Hepatocyte (in vitro differentiated cells): ENCODE measurements around the gene RCVRN. TPM values are rescaled to one million over a fixed set of nuclear protein-coding genes. Genes with fewer than 3 reads are reported as not detected.

Experiments
- DNase-seq: peaks from one replicate; pipeline ENCODE4 v3.0.0-alpha.2; 2016; ENCODE audit warnings: low spot score
- H2AFZ ChIP-seq: fragments of 200-600 bp; sonication (generic); 2 replicates; pipeline ENCODE4 v1.6.0; 2016; ENCODE audit warnings: antibody characterized with exemption, mild to moderate bottlenecking
- H3K27ac ChIP-seq: fragments of 200-600 bp; sonication (generic); 2 replicates; pipeline ENCODE4 v1.5.1; 2016; ENCODE audit warnings: mild to moderate bottlenecking
- H3K27me3 ChIP-seq: fragments of 200-600 bp; sonication (generic); 2 replicates; pipeline ENCODE4 v1.6.1; 2016
- H3K36me3 ChIP-seq: fragments of 200-600 bp; sonication (generic); replicated peaks from 2 replicates; pipeline ENCODE4 v1.5.1; 2016; ENCODE audit warnings: low read depth; ENCODE audit not compliant: insufficient read depth
- H3K4me1 ChIP-seq: fragments of 200-600 bp; sonication (generic); 2 replicates; pipeline ENCODE4 v1.5.1; 2016; ENCODE audit warnings: mild to moderate bottlenecking, moderate library complexity; ENCODE audit not compliant: insufficient read depth
- H3K4me2 ChIP-seq: fragments of 200-600 bp; sonication (generic); 2 replicates; pipeline ENCODE4 v1.6.0; 2016
- H3K4me3 ChIP-seq: fragments of 200-600 bp; sonication (generic); 2 replicates; pipeline ENCODE4 v1.5.1; 2016; ENCODE audit warnings: mild to moderate bottlenecking
- H3K79me2 ChIP-seq: fragments of 200-600 bp; sonication (generic); 2 replicates; pipeline ENCODE4 v1.6.0; 2017; ENCODE audit warnings: mild to moderate bottlenecking
- H3K9me2 ChIP-seq: fragments of 200-600 bp; sonication (generic); replicated peaks from 2 replicates; pipeline ENCODE4 v1.6.0; 2017; ENCODE audit warnings: mild to moderate bottlenecking; ENCODE audit not compliant: insufficient read depth
- H3K9me3 ChIP-seq: fragments of 200-600 bp; sonication (generic); 2 replicates; pipeline ENCODE4 v1.5.1; 2016; ENCODE audit warnings: low read depth, mild to moderate bottlenecking
- H4K20me1 ChIP-seq: fragments of 200-600 bp; sonication (generic); 2 replicates; pipeline ENCODE4 v1.6.0; 2016; ENCODE audit warnings: mild to moderate bottlenecking; ENCODE audit not compliant: insufficient read depth, poor library complexity, severe bottlenecking
- CTCF ChIP-seq: fragments of 200-600 bp; sonication (generic); IDR thresholded peaks from 2 replicates; pipeline ENCODE4 v1.5.1; 2016; ENCODE audit warnings: antibody characterized with exemption, mild to moderate bottlenecking; ENCODE audit not compliant: poor library complexity
- EZH2 ChIP-seq: fragments of 200-600 bp; sonication (generic); IDR thresholded peaks from 2 replicates; pipeline ENCODE4 v1.6.1; 2016; ENCODE audit warnings: antibody characterized with exemption, mild to moderate bottlenecking, borderline replicate concordance
- EZH2phosphoT487 ChIP-seq: fragments of 200-600 bp; sonication (generic); IDR thresholded peaks from one replicate; pipeline ENCODE4 v1.6.1; 2018; ENCODE audit warnings: antibody characterized with exemption, mild to moderate bottlenecking, low read depth, moderate library complexity; ENCODE audit not compliant: unreplicated experiment, severe bottlenecking
- WGBS: methylation state at CpG from one replicate; pipeline ENCODE4 v1.1.6; 2016; ENCODE audit warnings: low lambda C conversion rate; ENCODE audit errors: missing lambda C conversion rate; 5-methylcytosine and 5-hydroxymethylcytosine counted together
- polyA plus RNA-seq: library from polyadenylated mRNA; unstranded; fragments of >200 nt; fragmentation: Nextera tagmentation; extraction: Ambion mirVana; gene quantifications from 2 replicates; pipeline ENCODE4 v1.2.1, GENCODE V29; 2016
- total RNA-seq: library from RNA; depleted of rRNA; stranded (reverse); fragments of >200 nt; gene quantifications from 2 replicates; pipeline ENCODE4 v1.2.3, GENCODE V29; 2014

The RCVRN gene
- total and polyA plus RNA-seq, 2 experiments from 2014 or later = 0.07 to 0.50 TPM

- Histone ChIP-seq H3K4me3 (no peak overlapping the region), H3K9me2 (no peaks in the 10 kb centered on the region), H3K79me2 (no peaks in the 10 kb centered on the region), H2AFZ (no peak overlapping the region), H3K27me3 (no peaks in the 10 kb centered on the region), H3K27ac (no peak overlapping the region), H3K9me3 (no peaks in the 10 kb centered on the region), H4K20me1 (no peaks in the 10 kb centered on the region), H3K36me3 (no peaks in the 10 kb centered on the region), H3K4me1 (peaks cover 16% of the 10 kb centered on the region), H3K4me2 (no peak overlapping the region)
- DNase-seq = no peak
- WGBS = 89% methylated on average over 7 of the region's 7 CpGs
- TF ChIP-seq EZH2phosphoT487 (no peak), CTCF (no peak), EZH2 (no peak)
Observed at GRCh38 chr17:9934331-9934730, 29.3 kb upstream of the RCVRN start.

- no peak overlapping the region for H3K4me3 ChIP-seq
- H4K20me1 ChIP-seq = no peaks in the 10 kb centered on the region
- H3K27me3 ChIP-seq = no peaks in the 10 kb centered on the region
- H2AFZ ChIP-seq = no peak overlapping the region
- H3K4me1 ChIP-seq = peaks cover 16% of the 10 kb centered on the region
- H3K36me3 ChIP-seq = no peaks in the 10 kb centered on the region
- H3K79me2 ChIP-seq = no peaks in the 10 kb centered on the region
- TF ChIP-seq EZH2 = no peak
- TF ChIP-seq CTCF = no peak
- TF ChIP-seq EZH2phosphoT487 = no peak
- WGBS = 80% methylated on average over 2 of the region's 2 CpGs
- no peak overlapping the region for H3K4me2 ChIP-seq
- no peak overlapping the region for H3K27ac ChIP-seq
- peak; percentile 48 for DNase-seq
- no peaks in the 10 kb centered on the region for H3K9me3 ChIP-seq
- H3K9me2 ChIP-seq = no peaks in the 10 kb centered on the region
Observed at GRCh38 chr17:9932491-9932890, 27.4 kb upstream of the RCVRN start.

- H3K9me2 ChIP-seq = no peaks in the 10 kb centered on the region
- H3K79me2 ChIP-seq = no peaks in the 10 kb centered on the region
- no peaks in the 10 kb centered on the region for H3K9me3 ChIP-seq
- no peak overlapping the region for H3K4me3 ChIP-seq
- no peak overlapping the region for H2AFZ ChIP-seq
- H3K36me3 ChIP-seq = no peaks in the 10 kb centered on the region
- H3K27me3 ChIP-seq = no peaks in the 10 kb centered on the region
- H3K4me1 ChIP-seq = peaks cover 4% of the 10 kb centered on the region
- H3K4me2 ChIP-seq = no peak overlapping the region
- WGBS = 85% methylated on average over 12 of the region's 12 CpGs
- H3K27ac ChIP-seq = no peak overlapping the region
- DNase-seq = no peak
- TF ChIP-seq CTCF (no peak), EZH2phosphoT487 (no peak), EZH2 (no peak)
- no peaks in the 10 kb centered on the region for H4K20me1 ChIP-seq
Observed at GRCh38 chr17:9931144-9931741, 26.2 kb upstream of the RCVRN start.

GRCh38 chr17:9929871-9930270 lies 24.8 kb upstream of the RCVRN start:
- no peak overlapping the region for H2AFZ ChIP-seq
- no peaks in the 10 kb centered on the region for H4K20me1 ChIP-seq
- no peak for DNase-seq
- no peaks in the 10 kb centered on the region for H3K9me3 ChIP-seq
- no peaks in the 10 kb centered on the region for H3K27me3 ChIP-seq
- H3K36me3 ChIP-seq = no peaks in the 10 kb centered on the region
- H3K79me2 ChIP-seq = no peaks in the 10 kb centered on the region
- no peak overlapping the region for H3K4me3 ChIP-seq
- TF ChIP-seq CTCF = no peak
- no peak for TF ChIP-seq EZH2
- TF ChIP-seq EZH2phosphoT487 = no peak
- H3K27ac ChIP-seq = peak overlapping the region; percentile 62
- no peaks in the 10 kb centered on the region for H3K9me2 ChIP-seq
- 84% methylated on average over 8 of the region's 8 CpGs for WGBS
- H3K4me1 ChIP-seq = peaks cover 4% of the 10 kb centered on the region
- H3K4me2 ChIP-seq = no peak overlapping the region
